Measurements from ENCODE around the gene SPOCK1. TPM values are rescaled to one million over a fixed set of nuclear protein-coding genes. Genes with fewer than 3 reads are reported as not detected.

The SPOCK1 gene
- total RNA-seq, 1 donor from 2014 or later, result 8.4 TPM

DNA sequence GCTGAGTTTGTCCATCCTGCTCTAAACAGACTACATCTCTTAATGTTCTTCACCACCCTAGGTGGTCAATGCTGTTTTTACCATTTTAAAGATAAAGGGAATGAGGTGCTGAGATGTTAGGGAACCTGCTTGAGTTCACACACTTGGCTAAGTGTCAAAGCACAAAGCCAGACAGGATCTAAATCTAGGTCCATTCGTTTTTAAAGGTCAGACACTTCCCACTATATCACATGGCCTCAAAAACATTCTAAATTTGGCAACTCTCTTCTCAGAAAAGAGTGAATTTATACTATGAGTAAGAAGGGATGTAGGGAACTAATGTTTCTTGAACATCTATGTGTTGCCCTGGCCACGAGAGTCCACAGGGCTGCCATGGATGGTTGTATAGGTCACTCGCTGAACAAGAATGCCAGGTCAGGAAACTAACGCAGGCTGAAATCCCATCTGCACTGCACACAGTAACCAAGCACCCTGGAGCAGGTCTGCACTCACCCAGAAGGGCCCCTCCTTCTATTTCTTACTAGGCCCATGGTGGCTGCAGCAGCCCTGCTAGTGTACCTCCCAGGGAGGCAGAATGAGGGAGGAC, 213.0 kb downstream of the SPOCK1 start:
- DNase-seq (no peak), ATAC-seq (no peak)
- no peak for TF ChIP-seq CTCF (IDR thresholded peaks at IDR 0.05)
- intact Hi-C loops (cut with DNase I), result no loop called here
- Histone ChIP-seq H3K36me3 (no peaks in the 10 kb centered on the region), H3K9me3 (no peaks in the 10 kb centered on the region), H3K27ac (no peak overlapping the region), H3K27me3 (ENCODE audit: low read depth) (peaks cover 3% of the 10 kb centered on the region), H3K4me1 (no peaks in the 10 kb centered on the region), H3K4me3 (no peak overlapping the region)

GRCh38 chr5:137283801-137284200, 215.3 kb downstream of the SPOCK1 start:
- H3K36me3 ChIP-seq, result no peaks in the 10 kb centered on the region
- no peak for TF ChIP-seq CTCF (IDR thresholded peaks at IDR 0.05)
- ATAC-seq (no peak), DNase-seq (no peak)
- no peaks in the 10 kb centered on the region for H3K9me3 ChIP-seq
- H3K4me1 ChIP-seq, result no peaks in the 10 kb centered on the region
- peaks cover 3% of the 10 kb centered on the region for H3K27me3 ChIP-seq (ENCODE audit: low read depth)
- no peak overlapping the region for H3K4me3 ChIP-seq
- intact Hi-C loops (cut with DNase I), result no loop called here
- no peak overlapping the region for H3K27ac ChIP-seq

- no peaks in the 10 kb centered on the region for H3K36me3 ChIP-seq
- DNase-seq, result no peak
- TF ChIP-seq CTCF (IDR thresholded peaks at IDR 0.05), result no peak
- peaks cover 3% of the 10 kb centered on the region for H3K27me3 ChIP-seq (ENCODE audit: low read depth)
- intact Hi-C loops (cut with DNase I), result no loop called here
- H3K27ac ChIP-seq, result no peak overlapping the region
- no peaks in the 10 kb centered on the region for H3K9me3 ChIP-seq
- ATAC-seq, result peak in 1 of 2 donors; percentile 79
- H3K4me3 ChIP-seq, result no peak overlapping the region
- no peaks in the 10 kb centered on the region for H3K4me1 ChIP-seq
Observed at GRCh38 chr5:137282216-137282615, 216.9 kb downstream of the SPOCK1 start.

DNA sequence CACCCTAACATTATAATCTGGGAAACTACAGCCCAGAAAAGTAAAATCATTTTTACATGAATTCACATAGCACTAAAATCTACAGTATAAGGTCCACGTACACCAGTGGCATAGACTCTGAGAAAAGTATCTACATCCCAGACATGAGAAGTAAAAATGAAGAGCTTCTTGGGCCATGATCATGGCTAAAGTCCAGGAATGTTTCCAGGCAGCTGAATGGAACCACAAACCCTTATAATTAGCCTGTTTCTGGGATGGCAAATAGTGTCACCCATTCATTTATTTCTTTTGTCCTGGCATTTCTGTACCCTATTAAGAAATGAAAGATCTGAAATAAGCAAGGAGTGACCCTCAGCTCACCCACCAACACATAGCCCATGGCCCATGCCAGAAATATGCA, 217.9 kb downstream of the SPOCK1 start:
- Histone ChIP-seq H3K4me1 (no peaks in the 10 kb centered on the region), H3K4me3 (no peak overlapping the region), H3K9me3 (no peaks in the 10 kb centered on the region), H3K27me3 (ENCODE audit: low read depth) (peaks cover 3% of the 10 kb centered on the region), H3K27ac (no peak overlapping the region), H3K36me3 (no peaks in the 10 kb centered on the region)
- ATAC-seq, result no peak
- intact Hi-C loops (cut with DNase I), result no loop called here
- TF ChIP-seq CTCF (IDR thresholded peaks at IDR 0.05), result no peak
- no peak for DNase-seq

- peaks cover 3% of the 10 kb centered on the region for H3K27me3 ChIP-seq (ENCODE audit: low read depth)
- H3K4me3 ChIP-seq, result no peak overlapping the region
- H3K36me3 ChIP-seq, result no peaks in the 10 kb centered on the region
- TF ChIP-seq CTCF (IDR thresholded peaks at IDR 0.05), result no peak
- H3K4me1 ChIP-seq, result no peaks in the 10 kb centered on the region
- no peaks in the 10 kb centered on the region for H3K9me3 ChIP-seq
- no peak for DNase-seq
- no peak overlapping the region for H3K27ac ChIP-seq
- intact Hi-C loops (cut with DNase I), result no loop called here
- no peak for ATAC-seq
Observed at GRCh38 chr5:137280656-137281055, 218.5 kb downstream of the SPOCK1 start.

Data from lower lobe of right lung (tissue), 2 donors.